ENCODE measurements around the gene PCBD2.
"Not testable (repeated sequence)": the region's sequence is repeated elsewhere in the genome, so short reads cannot be mapped to it uniquely, and the experiment has no call there.

Gene PCBD2

GRCh38 chr5:134904610-134905245 lies at the start of gene PCBD2:
Gene PCBD2, plus strand, starts transcription at chr5:134905131. Its CDS starts 9 bp downstream, at chr5:134905140.
- H3K27ac ChIP-seq, result peak within 1 kb of the TSS; percentile 98
- DNase-seq (ENCODE audit: low read depth, low spot score), result peak; percentile 40

GRCh38 chr5:134856465-134856864 lies 48.5 kb upstream of the PCBD2 start:
- not testable (repeated sequence) for DNase-seq (ENCODE audit: low read depth, low spot score)

GRCh38 chr5:134857401-134857800 lies 47.5 kb upstream of the PCBD2 start:
- H3K27ac ChIP-seq, result no peak overlapping the region
- no peak for DNase-seq (ENCODE audit: low read depth, low spot score)

More at GRCh38 chr5:134856465-134856864, 48.5 kb upstream of the PCBD2 start:
- not testable (repeated sequence) for H3K27ac ChIP-seq

- DNase-seq (ENCODE audit: low read depth, low spot score), result no peak
- no peak overlapping the region for H3K27ac ChIP-seq
Measured at GRCh38 chr5:134864707-134865106, 40.2 kb upstream of the PCBD2 start.

GRCh38 chr5:134873494-134873893 lies 31.4 kb upstream of the PCBD2 start:
- H3K27ac ChIP-seq, result peak overlapping the region; percentile 75
- DNase-seq (ENCODE audit: low read depth, low spot score), result no peak

GRCh38 chr5:134873987-134874830 lies 30.7 kb upstream of the PCBD2 start, which contains the start of gene TXNDC15:
Gene TXNDC15, plus strand, starts transcription at chr5:134874371. Its CDS starts 57 bp downstream, at chr5:134874428.
- H3K27ac ChIP-seq, result peak within 1 kb of the TSS; percentile 75
- peak; percentile 26 for DNase-seq (ENCODE audit: low read depth, low spot score)

- H3K27ac ChIP-seq, result peak overlapping the region; percentile 75
- peak; percentile 12 for DNase-seq (ENCODE audit: low read depth, low spot score)
Measured at GRCh38 chr5:134874831-134875655, 29.9 kb upstream of the PCBD2 start.

- no peak for DNase-seq (ENCODE audit: low read depth, low spot score)
- no peak overlapping the region for H3K27ac ChIP-seq
Measured at GRCh38 chr5:134877159-134877558, 27.8 kb upstream of the PCBD2 start.

GRCh38 chr5:134878403-134878802 lies 26.5 kb upstream of the PCBD2 start:
- DNase-seq (ENCODE audit: low read depth, low spot score), result no peak
- H3K27ac ChIP-seq, result no peak overlapping the region

GRCh38 chr5:134879456-134879855 lies 25.5 kb upstream of the PCBD2 start:
- H3K27ac ChIP-seq, result no peak overlapping the region
- no peak for DNase-seq (ENCODE audit: low read depth, low spot score)

- DNase-seq (ENCODE audit: low read depth, low spot score); H3K27ac ChIP-seq: not testable (repeated sequence)
Measured at GRCh38 chr5:134880937-134881336, 24.0 kb upstream of the PCBD2 start.

GRCh38 chr5:134881711-134882110 lies 23.2 kb upstream of the PCBD2 start:
- not testable (repeated sequence) for DNase-seq (ENCODE audit: low read depth, low spot score); H3K27ac ChIP-seq

GRCh38 chr5:134887593-134888159 lies 17.3 kb upstream of the PCBD2 start:
- H3K27ac ChIP-seq, result no peak overlapping the region
- DNase-seq (ENCODE audit: low read depth, low spot score), result no peak

- H3K27ac ChIP-seq, result no peak overlapping the region
- no peak for DNase-seq (ENCODE audit: low read depth, low spot score)
Measured at GRCh38 chr5:134889335-134889734, 15.6 kb upstream of the PCBD2 start.

GRCh38 chr5:134891473-134891872 lies 13.5 kb upstream of the PCBD2 start:
- no peak for DNase-seq (ENCODE audit: low read depth, low spot score)
- no peak overlapping the region for H3K27ac ChIP-seq

GRCh38 chr5:134892282-134892681 lies 12.6 kb upstream of the PCBD2 start:
- no peak for DNase-seq (ENCODE audit: low read depth, low spot score)
- no peak overlapping the region for H3K27ac ChIP-seq

- no peak for DNase-seq (ENCODE audit: low read depth, low spot score)
- H3K27ac ChIP-seq, result no peak overlapping the region
Measured at GRCh38 chr5:134892926-134893325, 12.0 kb upstream of the PCBD2 start.

GRCh38 chr5:134893748-134894505 lies 11.0 kb upstream of the PCBD2 start:
- H3K27ac ChIP-seq, result no peak overlapping the region
- no peak for DNase-seq (ENCODE audit: low read depth, low spot score)

GRCh38 chr5:134902071-134902801 lies 2.7 kb upstream of the PCBD2 start:
- H3K27ac ChIP-seq, result no peak overlapping the region
- no peak for DNase-seq (ENCODE audit: low read depth, low spot score)

Data from epithelial cell of prostate (primary cell).